ENCODE results near the gene LRBA.

GRCh38 chr4:150997141-150997540 is 17.9 kb downstream of the LRBA start:
- TF ChIP-seq, protein P1, sequence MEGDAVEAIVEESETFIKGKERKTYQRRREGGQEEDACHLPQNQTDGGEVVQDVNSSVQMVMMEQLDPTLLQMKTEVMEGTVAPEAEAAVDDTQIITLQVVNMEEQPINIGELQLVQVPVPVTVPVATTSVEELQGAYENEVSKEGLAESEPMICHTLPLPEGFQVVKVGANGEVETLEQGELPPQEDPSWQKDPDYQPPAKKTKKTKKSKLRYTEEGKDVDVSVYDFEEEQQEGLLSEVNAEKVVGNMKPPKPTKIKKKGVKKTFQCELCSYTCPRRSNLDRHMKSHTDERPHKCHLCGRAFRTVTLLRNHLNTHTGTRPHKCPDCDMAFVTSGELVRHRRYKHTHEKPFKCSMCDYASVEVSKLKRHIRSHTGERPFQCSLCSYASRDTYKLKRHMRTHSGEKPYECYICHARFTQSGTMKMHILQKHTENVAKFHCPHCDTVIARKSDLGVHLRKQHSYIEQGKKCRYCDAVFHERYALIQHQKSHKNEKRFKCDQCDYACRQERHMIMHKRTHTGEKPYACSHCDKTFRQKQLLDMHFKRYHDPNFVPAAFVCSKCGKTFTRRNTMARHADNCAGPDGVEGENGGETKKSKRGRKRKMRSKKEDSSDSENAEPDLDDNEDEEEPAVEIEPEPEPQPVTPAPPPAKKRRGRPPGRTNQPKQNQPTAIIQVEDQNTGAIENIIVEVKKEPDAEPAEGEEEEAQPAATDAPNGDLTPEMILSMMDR (IDR thresholded peaks at IDR 0.05) = no peak
- TF ChIP-seq POLR2A (IDR thresholded peaks at IDR 0.05) = no peak

Data from body of pancreas (tissue), 4 donors.